Activated naive CD8-positive, alpha-beta T cell treated with anti-CD3 and anti-CD28 coated beads for 36 hours (primary cell): Measurements from ENCODE around the gene TESMIN. TPM values are rescaled to one million over a fixed set of nuclear protein-coding genes. Genes with fewer than 3 reads are reported as not detected.

Experiments used
- DNase-seq: peaks from one replicate; pipeline ENCODE4 v3.0.0; 2021
- H3K27ac Mint-ChIP-seq: one replicate; pipeline ENCODE4 v1.8.0; 2022; ENCODE audit warnings: mild to moderate bottlenecking, moderate library complexity, mixed read lengths
- H3K27me3 Mint-ChIP-seq: one replicate; pipeline ENCODE4 v1.8.0; 2022; ENCODE audit warnings: mild to moderate bottlenecking, mixed read lengths
- H3K36me3 Mint-ChIP-seq: one replicate; pipeline ENCODE4 v1.8.0; 2021; ENCODE audit warnings: mild to moderate bottlenecking, mixed read lengths
- H3K4me1 Mint-ChIP-seq: one replicate; pipeline ENCODE4 v1.8.0; 2021; ENCODE audit warnings: mixed read lengths
- H3K4me3 Mint-ChIP-seq: one replicate; pipeline ENCODE4 v1.8.0; 2022; ENCODE audit warnings: mild to moderate bottlenecking, moderate library complexity, mixed read lengths
- H3K9me3 Mint-ChIP-seq: one replicate; pipeline ENCODE4 v1.8.0; 2022; ENCODE audit warnings: mixed read lengths
- total RNA-seq, 2 experiments: library from RNA; stranded (reverse); gene quantifications; one replicate each; pipeline ENCODE4 v1.2.3, GENCODE V29; 2021

TESMIN gene
- total RNA-seq = 1 to 10 TPM; 2.2 to 3.2 TPM

GRCh38 chr11:68751331-68751856 lies at the start of gene TESMIN:
Gene TESMIN, minus strand, starts transcription at chr11:68751520. Its CDS starts 860 bp downstream, at chr11:68750660.
- Mint-ChIP-seq H3K9me3 (no peaks in the 10 kb centered on the region), H3K27me3 (no peaks in the 10 kb centered on the region), H3K36me3 (no peaks in the 10 kb centered on the region), H3K27ac (no peak within 1 kb of the TSS), H3K4me3 (peak within 1 kb of the TSS; percentile 76), H3K4me1 (peaks cover 8% of the 10 kb centered on the region)
- peak; percentile 86 for DNase-seq

GRCh38 chr11:68798221-68798813 lies 47.0 kb upstream of the TESMIN start:
- Mint-ChIP-seq H3K4me1 (no peaks in the 10 kb centered on the region), H3K4me3 (no peak overlapping the region), H3K27ac (no peak overlapping the region), H3K36me3 (peaks cover 1% of the 10 kb centered on the region), H3K9me3 (no peaks in the 10 kb centered on the region), H3K27me3 (no peaks in the 10 kb centered on the region)
- DNase-seq = peak; percentile 46

GRCh38 chr11:68796801-68797200 lies 45.5 kb upstream of the TESMIN start:
- DNase-seq = no peak
- no peaks in the 10 kb centered on the region for H3K9me3 Mint-ChIP-seq
- no peaks in the 10 kb centered on the region for H3K4me1 Mint-ChIP-seq
- no peaks in the 10 kb centered on the region for H3K27me3 Mint-ChIP-seq
- no peak overlapping the region for H3K4me3 Mint-ChIP-seq
- peaks cover 1% of the 10 kb centered on the region for H3K36me3 Mint-ChIP-seq
- H3K27ac Mint-ChIP-seq = no peak overlapping the region

GRCh38 chr11:68792400-68792966 lies 41.2 kb upstream of the TESMIN start:
- Mint-ChIP-seq H3K27ac (no peak overlapping the region), H3K4me3 (no peak overlapping the region), H3K27me3 (no peaks in the 10 kb centered on the region), H3K4me1 (no peaks in the 10 kb centered on the region), H3K36me3 (peaks cover 1% of the 10 kb centered on the region), H3K9me3 (no peaks in the 10 kb centered on the region)
- DNase-seq = no peak

- DNase-seq = no peak
- Mint-ChIP-seq H3K4me3 (no peak overlapping the region), H3K36me3 (no peaks in the 10 kb centered on the region), H3K9me3 (no peaks in the 10 kb centered on the region), H3K27me3 (no peaks in the 10 kb centered on the region), H3K27ac (no peak overlapping the region), H3K4me1 (no peaks in the 10 kb centered on the region)
These were observed 33.3 kb upstream of the TESMIN start for GRCh38 chr11:68784653-68785052.

- Mint-ChIP-seq H3K27ac (no peak overlapping the region), H3K27me3 (no peaks in the 10 kb centered on the region), H3K9me3 (no peaks in the 10 kb centered on the region), H3K36me3 (no peaks in the 10 kb centered on the region), H3K4me3 (no peak overlapping the region), H3K4me1 (no peaks in the 10 kb centered on the region)
- DNase-seq = no peak
These were observed 32.0 kb upstream of the TESMIN start for GRCh38 chr11:68783216-68783821.

GRCh38 chr11:68782711-68783110 lies 31.4 kb upstream of the TESMIN start:
- Mint-ChIP-seq H3K4me3 (no peak overlapping the region), H3K9me3 (no peaks in the 10 kb centered on the region), H3K4me1 (no peaks in the 10 kb centered on the region), H3K27me3 (no peaks in the 10 kb centered on the region), H3K27ac (no peak overlapping the region), H3K36me3 (no peaks in the 10 kb centered on the region)
- DNase-seq = no peak

GRCh38 chr11:68780829-68781228 lies 29.5 kb upstream of the TESMIN start:
- Mint-ChIP-seq H3K4me3 (no peak overlapping the region), H3K27ac (no peak overlapping the region), H3K27me3 (no peaks in the 10 kb centered on the region), H3K4me1 (no peaks in the 10 kb centered on the region), H3K36me3 (peaks cover 1% of the 10 kb centered on the region), H3K9me3 (no peaks in the 10 kb centered on the region)
- DNase-seq = peak; percentile 7

GRCh38 chr11:68778205-68778604 lies 26.9 kb upstream of the TESMIN start:
- H3K4me3 Mint-ChIP-seq = no peak overlapping the region
- H3K27me3 Mint-ChIP-seq = no peaks in the 10 kb centered on the region
- no peaks in the 10 kb centered on the region for H3K4me1 Mint-ChIP-seq
- H3K27ac Mint-ChIP-seq = no peak overlapping the region
- no peaks in the 10 kb centered on the region for H3K9me3 Mint-ChIP-seq
- H3K36me3 Mint-ChIP-seq = peaks cover 2% of the 10 kb centered on the region
- no peak for DNase-seq

- H3K36me3 Mint-ChIP-seq = peaks cover 5% of the 10 kb centered on the region
- no peaks in the 10 kb centered on the region for H3K27me3 Mint-ChIP-seq
- no peak for DNase-seq
- no peaks in the 10 kb centered on the region for H3K4me1 Mint-ChIP-seq
- H3K9me3 Mint-ChIP-seq = no peaks in the 10 kb centered on the region
- no peak overlapping the region for H3K27ac Mint-ChIP-seq
- no peak overlapping the region for H3K4me3 Mint-ChIP-seq
These were observed 25.3 kb upstream of the TESMIN start for GRCh38 chr11:68776442-68777235.

GRCh38 chr11:68775951-68776388 lies 24.6 kb upstream of the TESMIN start:
- no peaks in the 10 kb centered on the region for H3K27me3 Mint-ChIP-seq
- H3K27ac Mint-ChIP-seq = no peak overlapping the region
- no peak overlapping the region for H3K4me3 Mint-ChIP-seq
- H3K4me1 Mint-ChIP-seq = no peaks in the 10 kb centered on the region
- DNase-seq = no peak
- H3K9me3 Mint-ChIP-seq = no peaks in the 10 kb centered on the region
- H3K36me3 Mint-ChIP-seq = peaks cover 5% of the 10 kb centered on the region

- no peak for DNase-seq
- H3K4me1 Mint-ChIP-seq = no peaks in the 10 kb centered on the region
- peaks cover 5% of the 10 kb centered on the region for H3K36me3 Mint-ChIP-seq
- no peak overlapping the region for H3K4me3 Mint-ChIP-seq
- H3K27ac Mint-ChIP-seq = no peak overlapping the region
- H3K27me3 Mint-ChIP-seq = no peaks in the 10 kb centered on the region
- H3K9me3 Mint-ChIP-seq = no peaks in the 10 kb centered on the region
These were observed 22.9 kb upstream of the TESMIN start for GRCh38 chr11:68774194-68774585.

- peaks cover 5% of the 10 kb centered on the region for H3K36me3 Mint-ChIP-seq
- no peaks in the 10 kb centered on the region for H3K27me3 Mint-ChIP-seq
- no peaks in the 10 kb centered on the region for H3K9me3 Mint-ChIP-seq
- no peak overlapping the region for H3K4me3 Mint-ChIP-seq
- H3K27ac Mint-ChIP-seq = no peak overlapping the region
- H3K4me1 Mint-ChIP-seq = no peaks in the 10 kb centered on the region
- DNase-seq = no peak
These were observed 22.3 kb upstream of the TESMIN start for GRCh38 chr11:68773521-68774193.

- Mint-ChIP-seq H3K27ac (no peak overlapping the region), H3K27me3 (no peaks in the 10 kb centered on the region), H3K4me3 (no peak overlapping the region), H3K9me3 (no peaks in the 10 kb centered on the region), H3K4me1 (no peaks in the 10 kb centered on the region), H3K36me3 (peaks cover 5% of the 10 kb centered on the region)
- DNase-seq = no peak
These were observed 21.6 kb upstream of the TESMIN start for GRCh38 chr11:68772936-68773335.

- no peak overlapping the region for H3K27ac Mint-ChIP-seq
- no peak overlapping the region for H3K4me3 Mint-ChIP-seq
- DNase-seq = no peak
- H3K27me3 Mint-ChIP-seq = no peaks in the 10 kb centered on the region
- peaks cover 4% of the 10 kb centered on the region for H3K36me3 Mint-ChIP-seq
- H3K4me1 Mint-ChIP-seq = no peaks in the 10 kb centered on the region
- H3K9me3 Mint-ChIP-seq = no peaks in the 10 kb centered on the region
These were observed 19.5 kb upstream of the TESMIN start for GRCh38 chr11:68770781-68771180.
